ENCODE data around the gene HSDL2.

Gene HSDL2

DNA sequence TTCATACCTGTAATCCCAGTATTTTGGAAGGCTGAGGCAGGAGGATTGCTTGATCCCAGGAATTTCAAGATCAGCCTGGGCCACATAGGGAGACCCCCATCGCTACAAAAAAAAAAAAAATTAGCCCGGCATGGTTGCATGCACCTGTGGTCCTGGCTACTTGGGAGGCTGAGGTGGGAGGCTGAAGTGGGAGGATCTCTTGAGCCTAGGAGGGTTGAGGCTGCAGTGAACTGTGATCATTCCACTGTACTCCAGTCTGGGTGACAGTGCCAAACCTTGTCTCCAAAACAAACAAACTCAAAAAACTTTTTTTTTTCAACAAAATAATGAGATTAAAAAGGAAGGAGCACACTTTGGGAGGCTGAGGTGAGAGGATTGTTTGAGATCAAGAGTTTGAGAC is 120.9 kb downstream of the HSDL2 start:
- no peak for ATAC-seq
- no peak for TF ChIP-seq RARB (CRISPR knock-in tag; IDR thresholded peaks at IDR 0.05)
- TF ChIP-seq, protein P1, sequence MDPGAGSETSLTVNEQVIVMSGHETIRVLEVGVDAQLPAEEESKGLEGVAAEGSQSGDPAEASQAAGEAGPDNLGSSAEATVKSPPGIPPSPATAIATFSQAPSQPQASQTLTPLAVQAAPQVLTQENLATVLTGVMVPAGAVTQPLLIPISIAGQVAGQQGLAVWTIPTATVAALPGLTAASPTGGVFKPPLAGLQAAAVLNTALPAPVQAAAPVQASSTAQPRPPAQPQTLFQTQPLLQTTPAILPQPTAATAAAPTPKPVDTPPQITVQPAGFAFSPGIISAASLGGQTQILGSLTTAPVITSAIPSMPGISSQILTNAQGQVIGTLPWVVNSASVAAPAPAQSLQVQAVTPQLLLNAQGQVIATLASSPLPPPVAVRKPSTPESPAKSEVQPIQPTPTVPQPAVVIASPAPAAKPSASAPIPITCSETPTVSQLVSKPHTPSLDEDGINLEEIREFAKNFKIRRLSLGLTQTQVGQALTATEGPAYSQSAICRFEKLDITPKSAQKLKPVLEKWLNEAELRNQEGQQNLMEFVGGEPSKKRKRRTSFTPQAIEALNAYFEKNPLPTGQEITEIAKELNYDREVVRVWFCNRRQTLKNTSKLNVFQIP (CRISPR knock-in tag; IDR thresholded peaks at IDR 0.05; ENCODE audit: borderline replicate concordance, low read depth): no peak

DNA sequence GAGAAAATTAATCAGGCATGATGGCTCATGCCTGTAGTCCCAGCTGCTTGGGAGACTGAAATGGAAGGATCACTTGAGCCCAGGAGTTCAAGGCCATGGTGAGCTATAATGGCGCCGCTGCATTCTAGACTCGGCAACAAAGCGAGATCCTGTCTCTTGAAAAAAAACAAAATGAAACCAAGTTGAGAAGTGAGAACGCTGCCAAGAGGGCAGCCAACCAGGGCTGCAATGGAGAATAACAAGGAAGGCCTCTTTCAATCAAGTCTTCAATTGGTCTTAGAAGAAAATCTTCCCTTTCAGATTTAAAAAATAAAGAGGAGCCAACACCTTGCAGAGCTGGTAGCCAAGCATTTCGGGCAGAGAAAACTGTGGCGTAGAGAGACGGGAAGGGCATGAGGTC is 121.4 kb downstream of the HSDL2 start:
- ATAC-seq: no peak
- no peak for TF ChIP-seq OSR1 (CRISPR knock-in tag; IDR thresholded peaks at IDR 0.05)
- TF ChIP-seq, protein P2, sequence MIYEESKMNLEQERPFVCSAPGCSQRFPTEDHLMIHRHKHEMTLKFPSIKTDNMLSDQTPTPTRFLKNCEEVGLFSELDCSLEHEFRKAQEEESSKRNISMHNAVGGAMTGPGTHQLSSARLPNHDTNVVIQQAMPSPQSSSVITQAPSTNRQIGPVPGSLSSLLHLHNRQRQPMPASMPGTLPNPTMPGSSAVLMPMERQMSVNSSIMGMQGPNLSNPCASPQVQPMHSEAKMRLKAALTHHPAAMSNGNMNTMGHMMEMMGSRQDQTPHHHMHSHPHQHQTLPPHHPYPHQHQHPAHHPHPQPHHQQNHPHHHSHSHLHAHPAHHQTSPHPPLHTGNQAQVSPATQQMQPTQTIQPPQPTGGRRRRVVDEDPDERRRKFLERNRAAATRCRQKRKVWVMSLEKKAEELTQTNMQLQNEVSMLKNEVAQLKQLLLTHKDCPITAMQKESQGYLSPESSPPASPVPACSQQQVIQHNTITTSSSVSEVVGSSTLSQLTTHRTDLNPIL (CRISPR knock-in tag; IDR thresholded peaks at IDR 0.05; ENCODE audit: low read depth): no peak
- TF ChIP-seq SNAI2 (CRISPR knock-in tag; IDR thresholded peaks at IDR 0.05): no peak
- no peak for TF ChIP-seq ZC3H10 (CRISPR knock-in tag; IDR thresholded peaks at IDR 0.05)
- no peak for TF ChIP-seq ZNF565 (CRISPR knock-in tag; conservative IDR thresholded peaks at IDR 0.05; ENCODE audit: low read depth)
- no peak for TF ChIP-seq ZNF70 (CRISPR knock-in tag; IDR thresholded peaks at IDR 0.05)
- TF ChIP-seq CSDC2 (CRISPR knock-in tag; IDR thresholded peaks at IDR 0.05): no peak
- TF ChIP-seq RARB (CRISPR knock-in tag; IDR thresholded peaks at IDR 0.05): no peak
- no peak for TF ChIP-seq ESRRG (CRISPR knock-in tag; IDR thresholded peaks at IDR 0.05)
- TF ChIP-seq TOX (CRISPR knock-in tag; IDR thresholded peaks at IDR 0.05; ENCODE audit: borderline replicate concordance): no peak
- no peak for TF ChIP-seq ARNTL (CRISPR knock-in tag; IDR thresholded peaks at IDR 0.05; ENCODE audit: borderline replicate concordance, low read depth)
- TF ChIP-seq ZFP3 (CRISPR knock-in tag; IDR thresholded peaks at IDR 0.05): no peak
- no peak for TF ChIP-seq ZNF8 (CRISPR knock-in tag; IDR thresholded peaks at IDR 0.05)
- no peak for TF ChIP-seq PPARA (CRISPR knock-in tag; IDR thresholded peaks at IDR 0.05; ENCODE audit: borderline replicate concordance)
- no peak for TF ChIP-seq ISL1 (CRISPR knock-in tag; IDR thresholded peaks at IDR 0.05)
- TF ChIP-seq, protein P3, sequence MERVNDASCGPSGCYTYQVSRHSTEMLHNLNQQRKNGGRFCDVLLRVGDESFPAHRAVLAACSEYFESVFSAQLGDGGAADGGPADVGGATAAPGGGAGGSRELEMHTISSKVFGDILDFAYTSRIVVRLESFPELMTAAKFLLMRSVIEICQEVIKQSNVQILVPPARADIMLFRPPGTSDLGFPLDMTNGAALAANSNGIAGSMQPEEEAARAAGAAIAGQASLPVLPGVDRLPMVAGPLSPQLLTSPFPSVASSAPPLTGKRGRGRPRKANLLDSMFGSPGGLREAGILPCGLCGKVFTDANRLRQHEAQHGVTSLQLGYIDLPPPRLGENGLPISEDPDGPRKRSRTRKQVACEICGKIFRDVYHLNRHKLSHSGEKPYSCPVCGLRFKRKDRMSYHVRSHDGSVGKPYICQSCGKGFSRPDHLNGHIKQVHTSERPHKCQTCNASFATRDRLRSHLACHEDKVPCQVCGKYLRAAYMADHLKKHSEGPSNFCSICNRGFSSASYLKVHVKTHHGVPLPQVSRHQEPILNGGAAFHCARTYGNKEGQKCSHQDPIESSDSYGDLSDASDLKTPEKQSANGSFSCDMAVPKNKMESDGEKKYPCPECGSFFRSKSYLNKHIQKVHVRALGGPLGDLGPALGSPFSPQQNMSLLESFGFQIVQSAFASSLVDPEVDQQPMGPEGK (CRISPR knock-in tag; IDR thresholded peaks at IDR 0.05; ENCODE audit: borderline replicate concordance): no peak

DNA sequence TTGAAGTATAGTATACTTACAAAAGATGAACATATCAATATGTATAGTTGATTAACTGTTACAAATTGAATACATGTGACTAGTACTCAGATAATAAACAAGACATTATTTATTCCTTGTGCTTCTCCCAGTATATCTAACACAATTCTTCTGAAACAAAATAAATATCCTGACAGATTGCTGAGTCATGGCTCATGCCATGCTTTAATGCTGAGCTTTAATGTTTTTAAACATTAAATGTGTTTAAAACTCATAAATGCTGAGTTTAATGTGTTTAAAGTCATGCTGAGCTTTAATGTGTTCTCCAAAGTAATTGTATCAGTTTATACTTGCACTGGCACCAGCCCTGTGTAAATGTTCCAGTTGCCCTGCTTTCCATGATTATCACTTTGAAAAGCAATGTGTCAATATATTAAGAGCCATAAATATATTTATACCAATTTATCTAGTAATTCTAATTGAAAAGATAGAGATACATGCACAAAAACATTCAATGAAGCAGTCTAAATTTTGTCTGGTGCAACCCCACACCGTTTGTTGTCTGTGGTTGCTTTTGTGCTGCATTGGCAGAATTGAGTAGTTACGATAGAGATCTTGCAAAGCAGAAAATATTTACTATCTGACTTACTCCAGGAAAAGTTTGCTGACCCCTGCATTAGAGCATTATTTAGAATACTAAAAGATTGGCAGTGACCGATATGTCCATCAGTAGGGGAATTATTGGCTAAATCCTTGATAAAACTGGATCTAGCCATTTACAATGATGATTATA is 122.5 kb downstream of the HSDL2 start:
- TF ChIP-seq ZNF565 (CRISPR knock-in tag; conservative IDR thresholded peaks at IDR 0.05; ENCODE audit: low read depth): no peak
- TF ChIP-seq CSDC2 (CRISPR knock-in tag; IDR thresholded peaks at IDR 0.05): no peak
- TF ChIP-seq, protein P1 (CRISPR knock-in tag; IDR thresholded peaks at IDR 0.05; ENCODE audit: borderline replicate concordance, low read depth): no peak
- TF ChIP-seq ESRRG (CRISPR knock-in tag; IDR thresholded peaks at IDR 0.05): no peak
- TF ChIP-seq ZNF70 (CRISPR knock-in tag; IDR thresholded peaks at IDR 0.05): no peak
- no peak for TF ChIP-seq SNAI2 (CRISPR knock-in tag; IDR thresholded peaks at IDR 0.05)
- TF ChIP-seq ZNF8 (CRISPR knock-in tag; IDR thresholded peaks at IDR 0.05): no peak
- no peak for TF ChIP-seq BACH2 (CRISPR knock-in tag; IDR thresholded peaks at IDR 0.05; ENCODE audit: borderline replicate concordance)
- TF ChIP-seq, protein P4, sequence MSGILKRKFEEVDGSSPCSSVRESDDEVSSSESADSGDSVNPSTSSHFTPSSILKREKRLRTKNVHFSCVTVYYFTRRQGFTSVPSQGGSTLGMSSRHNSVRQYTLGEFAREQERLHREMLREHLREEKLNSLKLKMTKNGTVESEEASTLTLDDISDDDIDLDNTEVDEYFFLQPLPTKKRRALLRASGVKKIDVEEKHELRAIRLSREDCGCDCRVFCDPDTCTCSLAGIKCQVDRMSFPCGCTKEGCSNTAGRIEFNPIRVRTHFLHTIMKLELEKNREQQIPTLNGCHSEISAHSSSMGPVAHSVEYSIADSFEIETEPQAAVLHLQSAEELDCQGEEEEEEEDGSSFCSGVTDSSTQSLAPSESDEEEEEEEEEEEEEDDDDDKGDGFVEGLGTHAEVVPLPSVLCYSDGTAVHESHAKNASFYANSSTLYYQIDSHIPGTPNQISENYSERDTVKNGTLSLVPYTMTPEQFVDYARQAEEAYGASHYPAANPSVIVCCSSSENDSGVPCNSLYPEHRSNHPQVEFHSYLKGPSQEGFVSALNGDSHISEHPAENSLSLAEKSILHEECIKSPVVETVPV (CRISPR knock-in tag; IDR thresholded peaks at IDR 0.05): no peak
- TF ChIP-seq, protein P5, sequence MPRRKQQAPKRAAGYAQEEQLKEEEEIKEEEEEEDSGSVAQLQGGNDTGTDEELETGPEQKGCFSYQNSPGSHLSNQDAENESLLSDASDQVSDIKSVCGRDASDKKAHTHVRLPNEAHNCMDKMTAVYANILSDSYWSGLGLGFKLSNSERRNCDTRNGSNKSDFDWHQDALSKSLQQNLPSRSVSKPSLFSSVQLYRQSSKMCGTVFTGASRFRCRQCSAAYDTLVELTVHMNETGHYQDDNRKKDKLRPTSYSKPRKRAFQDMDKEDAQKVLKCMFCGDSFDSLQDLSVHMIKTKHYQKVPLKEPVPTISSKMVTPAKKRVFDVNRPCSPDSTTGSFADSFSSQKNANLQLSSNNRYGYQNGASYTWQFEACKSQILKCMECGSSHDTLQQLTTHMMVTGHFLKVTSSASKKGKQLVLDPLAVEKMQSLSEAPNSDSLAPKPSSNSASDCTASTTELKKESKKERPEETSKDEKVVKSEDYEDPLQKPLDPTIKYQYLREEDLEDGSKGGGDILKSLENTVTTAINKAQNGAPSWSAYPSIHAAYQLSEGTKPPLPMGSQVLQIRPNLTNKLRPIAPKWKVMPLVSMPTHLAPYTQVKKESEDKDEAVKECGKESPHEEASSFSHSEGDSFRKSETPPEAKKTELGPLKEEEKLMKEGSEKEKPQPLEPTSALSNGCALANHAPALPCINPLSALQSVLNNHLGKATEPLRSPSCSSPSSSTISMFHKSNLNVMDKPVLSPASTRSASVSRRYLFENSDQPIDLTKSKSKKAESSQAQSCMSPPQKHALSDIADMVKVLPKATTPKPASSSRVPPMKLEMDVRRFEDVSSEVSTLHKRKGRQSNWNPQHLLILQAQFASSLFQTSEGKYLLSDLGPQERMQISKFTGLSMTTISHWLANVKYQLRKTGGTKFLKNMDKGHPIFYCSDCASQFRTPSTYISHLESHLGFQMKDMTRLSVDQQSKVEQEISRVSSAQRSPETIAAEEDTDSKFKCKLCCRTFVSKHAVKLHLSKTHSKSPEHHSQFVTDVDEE (CRISPR knock-in tag; IDR thresholded peaks at IDR 0.05): no peak
- TF ChIP-seq ZFP3 (CRISPR knock-in tag; IDR thresholded peaks at IDR 0.05): no peak
- TF ChIP-seq TCF4 (CRISPR knock-in tag; IDR thresholded peaks at IDR 0.05; ENCODE audit: borderline replicate concordance): no peak
- TF ChIP-seq ZFP30 (CRISPR knock-in tag; IDR thresholded peaks at IDR 0.05): no peak
- no peak for TF ChIP-seq GLIS3 (CRISPR knock-in tag; IDR thresholded peaks at IDR 0.05)
- no peak for ATAC-seq

Measured in SK-N-SH treated with all-trans-retinoic acid at 6 μM for 48 hours (cell line).